Stimulated activated CD8-positive, alpha-beta memory T cell treated with anti-CD3 and anti-CD28 coated beads, Interleukin-7, amount 100 ng/mL, for 24 hours (primary cell): ENCODE data around the gene APOBR.
"Not testable (repeated sequence)": the region's sequence is repeated elsewhere in the genome, so short reads cannot be mapped to it uniquely, and the experiment has no call there.

ENCODE experiments used
- DNase-seq: peaks from one replicate; pipeline ENCODE4 v3.0.0-alpha.2; 2020; ENCODE audit warnings: low read depth

APOBR gene

GRCh38 chr16:28497861-28498599 is 3.6 kb downstream of the APOBR start:
- DNase-seq = no peak

GRCh38 chr16:28498666-28499381 is 4.4 kb downstream of the APOBR start:
- DNase-seq = no peak

GRCh38 chr16:28499854-28500253 is 5.4 kb downstream of the APOBR start:
- no peak for DNase-seq

- DNase-seq = not testable (repeated sequence)
Observed at GRCh38 chr16:28500476-28501180, 6.2 kb downstream of the APOBR start.

GRCh38 chr16:28501258-28502232 is 7.1 kb downstream of the APOBR start:
- no peak for DNase-seq

GRCh38 chr16:28502290-28502689 is 7.8 kb downstream of the APOBR start:
- no peak for DNase-seq

- no peak for DNase-seq
Observed at GRCh38 chr16:28503470-28504259, 9.2 kb downstream of the APOBR start.

- no peak for DNase-seq
Observed at GRCh38 chr16:28504707-28505404, 10.4 kb downstream of the APOBR start.

GRCh38 chr16:28505489-28506137 is 11.2 kb downstream of the APOBR start:
- no peak for DNase-seq

GRCh38 chr16:28511031-28511430 is 16.6 kb downstream of the APOBR start:
- DNase-seq = no peak

GRCh38 chr16:28511801-28512789 is 17.7 kb downstream of the APOBR start:
- DNase-seq = no peak

- no peak for DNase-seq
Observed at GRCh38 chr16:28513484-28514181, 19.2 kb downstream of the APOBR start.

GRCh38 chr16:28514246-28514645 is 19.8 kb downstream of the APOBR start:
- no peak for DNase-seq

GRCh38 chr16:28520672-28521071 is 26.2 kb downstream of the APOBR start:
- DNase-seq = no peak

- no peak for DNase-seq
Observed at GRCh38 chr16:28521436-28521835, 27.0 kb downstream of the APOBR start.

GRCh38 chr16:28522792-28523191 is 28.3 kb downstream of the APOBR start:
- DNase-seq = no peak

GRCh38 chr16:28524681-28525171 is 30.3 kb downstream of the APOBR start:
- no peak for DNase-seq
